GM18511 (cell line): ENCODE results near the gene CAVIN2.
A peak's percentile ranks its signal among the peaks of the same experiment; 100 is the strongest.

Source experiments
- ATAC-seq: cut with Tn5 transposase; IDR thresholded peaks from one replicate; pipeline ENCODE4 v1.9.1; 2021; ENCODE audit warnings: mild to moderate bottlenecking, moderate library complexity; ENCODE audit not compliant: unreplicated experiment

CAVIN2 gene

GRCh38 chr2:191840921-191841320 is 6.0 kb downstream of the CAVIN2 start:
- no peak for ATAC-seq

GRCh38 chr2:191839918-191840804 is 6.7 kb downstream of the CAVIN2 start:
- no peak for ATAC-seq

GRCh38 chr2:191838526-191838925 is 8.4 kb downstream of the CAVIN2 start:
- ATAC-seq: no peak

GRCh38 chr2:191836853-191837769 is 9.8 kb downstream of the CAVIN2 start:
- peak; percentile 66 for ATAC-seq

- no peak for ATAC-seq
These were observed 10.4 kb downstream of the CAVIN2 start for GRCh38 chr2:191836471-191836852.

- no peak for ATAC-seq
These were observed 11.1 kb downstream of the CAVIN2 start for GRCh38 chr2:191835539-191836350.

GRCh38 chr2:191835100-191835499 is 11.8 kb downstream of the CAVIN2 start:
- no peak for ATAC-seq

- no peak for ATAC-seq
These were observed 13.5 kb downstream of the CAVIN2 start for GRCh38 chr2:191833356-191833755.

GRCh38 chr2:191832668-191833067 is 14.2 kb downstream of the CAVIN2 start:
- ATAC-seq: no peak

GRCh38 chr2:191831410-191831994 is 15.4 kb downstream of the CAVIN2 start:
- ATAC-seq: no peak

- ATAC-seq: no peak
These were observed 22.5 kb downstream of the CAVIN2 start for GRCh38 chr2:191824398-191824797.

- no peak for ATAC-seq
These were observed 25.8 kb downstream of the CAVIN2 start for GRCh38 chr2:191821078-191821477.

GRCh38 chr2:191818725-191819350 is 28.1 kb downstream of the CAVIN2 start:
- no peak for ATAC-seq

GRCh38 chr2:191818133-191818532 is 28.8 kb downstream of the CAVIN2 start:
- no peak for ATAC-seq

GRCh38 chr2:191815010-191815409 is 31.9 kb downstream of the CAVIN2 start:
- ATAC-seq: no peak

- ATAC-seq: no peak
These were observed 32.9 kb downstream of the CAVIN2 start for GRCh38 chr2:191813943-191814342.

- ATAC-seq: peak; percentile 75
These were observed 34.9 kb downstream of the CAVIN2 start for GRCh38 chr2:191811807-191812602.

GRCh38 chr2:191806396-191806795 is 40.5 kb downstream of the CAVIN2 start:
- ATAC-seq: no peak

GRCh38 chr2:191804766-191805165 is 42.1 kb downstream of the CAVIN2 start:
- no peak for ATAC-seq
